22Rv1 (cell line): ENCODE data around the gene ACSS2.
"Not testable (repeated sequence)": the region's sequence is repeated elsewhere in the genome, so short reads cannot be mapped to it uniquely, and the experiment has no call there.

ENCODE experiments used
- ZFX ChIP-seq: fragments of 450-650 bp; IDR thresholded peaks from 2 replicates; pipeline ENCODE4 v1.6.1; 2017; ENCODE audit warnings: antibody characterized with exemption, borderline replicate concordance
- TF ChIP-seq, protein P1 (sequence below): fragments of 450-650 bp; IDR thresholded peaks from 2 replicates; pipeline ENCODE4 v1.5.1; 2017; ENCODE audit warnings: mild to moderate bottlenecking

DNA sequence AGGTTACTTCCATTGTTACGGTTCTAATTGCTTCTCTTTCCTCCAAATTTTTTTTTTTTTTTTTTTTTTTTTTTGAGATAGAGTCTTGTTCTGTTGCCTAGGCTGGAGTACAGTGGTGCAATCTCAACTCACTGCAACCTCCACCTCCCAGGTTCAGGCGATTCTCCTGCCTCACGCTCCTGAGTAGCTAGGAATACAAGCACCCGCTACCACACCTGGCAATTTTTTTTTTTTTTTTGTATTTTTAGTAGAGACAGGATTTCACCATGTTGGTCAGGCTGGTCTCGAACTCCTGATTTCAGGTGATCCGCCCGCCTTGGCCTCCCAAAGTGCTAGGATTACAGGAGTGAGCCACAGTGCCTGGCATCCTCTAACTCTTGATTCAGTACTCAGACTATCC, 4.6 kb downstream of the ACSS2 start:
- TF ChIP-seq, protein P1, sequence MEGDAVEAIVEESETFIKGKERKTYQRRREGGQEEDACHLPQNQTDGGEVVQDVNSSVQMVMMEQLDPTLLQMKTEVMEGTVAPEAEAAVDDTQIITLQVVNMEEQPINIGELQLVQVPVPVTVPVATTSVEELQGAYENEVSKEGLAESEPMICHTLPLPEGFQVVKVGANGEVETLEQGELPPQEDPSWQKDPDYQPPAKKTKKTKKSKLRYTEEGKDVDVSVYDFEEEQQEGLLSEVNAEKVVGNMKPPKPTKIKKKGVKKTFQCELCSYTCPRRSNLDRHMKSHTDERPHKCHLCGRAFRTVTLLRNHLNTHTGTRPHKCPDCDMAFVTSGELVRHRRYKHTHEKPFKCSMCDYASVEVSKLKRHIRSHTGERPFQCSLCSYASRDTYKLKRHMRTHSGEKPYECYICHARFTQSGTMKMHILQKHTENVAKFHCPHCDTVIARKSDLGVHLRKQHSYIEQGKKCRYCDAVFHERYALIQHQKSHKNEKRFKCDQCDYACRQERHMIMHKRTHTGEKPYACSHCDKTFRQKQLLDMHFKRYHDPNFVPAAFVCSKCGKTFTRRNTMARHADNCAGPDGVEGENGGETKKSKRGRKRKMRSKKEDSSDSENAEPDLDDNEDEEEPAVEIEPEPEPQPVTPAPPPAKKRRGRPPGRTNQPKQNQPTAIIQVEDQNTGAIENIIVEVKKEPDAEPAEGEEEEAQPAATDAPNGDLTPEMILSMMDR: not testable (repeated sequence)
- TF ChIP-seq ZFX: not testable (repeated sequence)
